GM18502 (cell line): ENCODE measurements around the gene IFT27.
"Not testable (repeated sequence)": the region's sequence is repeated elsewhere in the genome, so short reads cannot be mapped to it uniquely, and the experiment has no call there.

Experiments used
- ATAC-seq: cut with Tn5 transposase; IDR thresholded peaks from one replicate; pipeline ENCODE4 v1.9.1; 2021; ENCODE audit warnings: mild to moderate bottlenecking; ENCODE audit not compliant: unreplicated experiment, poor library complexity

IFT27 gene

DNA sequence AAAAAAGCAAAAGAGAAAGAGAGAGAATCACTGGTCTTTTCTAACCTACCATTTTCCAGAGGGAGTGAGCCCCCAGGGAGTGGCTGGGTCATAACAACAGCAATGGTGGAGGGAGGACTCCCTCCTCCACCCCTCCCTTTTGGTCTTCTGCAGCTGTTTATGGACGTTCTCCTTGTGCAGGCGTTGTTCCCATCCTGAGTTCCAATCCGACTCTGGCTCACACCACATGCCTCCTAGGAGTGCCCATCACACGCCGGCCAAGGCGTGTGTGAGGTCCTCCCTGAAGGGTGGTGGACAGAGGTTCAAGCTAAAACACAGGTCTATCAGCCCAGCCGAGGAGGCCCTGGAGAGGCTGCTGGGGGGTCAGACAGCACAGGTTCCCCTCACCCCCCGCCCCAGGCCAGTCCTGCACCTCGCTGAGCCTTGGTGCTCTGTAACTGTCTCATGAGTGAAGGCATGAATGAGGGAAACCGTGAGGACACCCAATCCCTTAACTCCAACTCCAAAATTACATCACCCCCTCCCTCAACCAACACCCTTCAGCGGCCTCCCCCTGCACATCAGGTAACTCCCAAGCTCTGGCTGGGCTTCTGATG lies 29.4 kb downstream of the IFT27 start:
- ATAC-seq: no peak

GRCh38 chr22:36745301-36745995 lies 30.5 kb downstream of the IFT27 start:
- ATAC-seq: no peak

DNA sequence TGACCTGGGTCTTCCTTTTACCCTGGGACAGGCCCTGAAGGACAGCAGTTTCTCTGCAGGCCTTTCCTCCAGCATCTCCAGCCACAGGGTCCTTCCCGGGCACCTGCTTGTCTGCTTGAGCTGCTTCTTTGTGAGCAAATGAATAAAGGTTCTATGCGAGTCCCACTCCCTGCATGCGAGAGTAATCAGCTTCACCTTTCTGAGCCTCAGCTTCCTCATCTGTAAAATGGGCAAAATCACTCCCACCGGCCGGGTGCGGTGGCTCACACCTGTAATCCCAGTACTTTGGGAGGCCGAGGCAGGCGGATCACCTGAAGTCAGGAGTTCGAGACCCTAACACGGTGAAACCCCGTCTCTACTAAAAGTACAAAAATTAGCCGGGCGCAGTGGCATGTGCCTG lies 31.1 kb downstream of the IFT27 start:
- no peak for ATAC-seq

GRCh38 chr22:36744413-36744765 lies 31.5 kb downstream of the IFT27 start:
- no peak for ATAC-seq

GRCh38 chr22:36743591-36744412 lies 32.1 kb downstream of the IFT27 start:
- ATAC-seq: no peak

DNA sequence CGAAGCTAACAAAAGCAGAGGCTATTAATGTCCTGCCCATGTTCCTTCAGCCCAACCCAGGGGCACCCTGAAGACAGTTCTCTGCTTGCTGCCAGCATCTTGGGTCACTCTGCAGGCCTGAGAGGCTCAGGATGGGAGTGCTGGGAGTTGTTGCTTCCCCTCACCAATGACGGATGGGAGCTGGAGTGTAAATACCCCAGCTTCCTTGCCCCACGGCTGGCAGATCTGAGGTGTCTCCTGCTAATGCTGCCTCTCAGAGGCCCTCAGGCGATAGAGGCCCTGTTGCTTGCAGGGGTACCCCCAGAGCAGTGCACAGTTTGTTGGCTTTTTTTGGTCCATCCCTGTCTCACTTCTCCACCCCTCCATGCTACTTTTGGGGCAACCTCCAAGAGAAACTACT lies 32.9 kb downstream of the IFT27 start:
- no peak for ATAC-seq

- no peak for ATAC-seq
These were observed 34.0 kb downstream of the IFT27 start for GRCh38 chr22:36741968-36742367.

DNA sequence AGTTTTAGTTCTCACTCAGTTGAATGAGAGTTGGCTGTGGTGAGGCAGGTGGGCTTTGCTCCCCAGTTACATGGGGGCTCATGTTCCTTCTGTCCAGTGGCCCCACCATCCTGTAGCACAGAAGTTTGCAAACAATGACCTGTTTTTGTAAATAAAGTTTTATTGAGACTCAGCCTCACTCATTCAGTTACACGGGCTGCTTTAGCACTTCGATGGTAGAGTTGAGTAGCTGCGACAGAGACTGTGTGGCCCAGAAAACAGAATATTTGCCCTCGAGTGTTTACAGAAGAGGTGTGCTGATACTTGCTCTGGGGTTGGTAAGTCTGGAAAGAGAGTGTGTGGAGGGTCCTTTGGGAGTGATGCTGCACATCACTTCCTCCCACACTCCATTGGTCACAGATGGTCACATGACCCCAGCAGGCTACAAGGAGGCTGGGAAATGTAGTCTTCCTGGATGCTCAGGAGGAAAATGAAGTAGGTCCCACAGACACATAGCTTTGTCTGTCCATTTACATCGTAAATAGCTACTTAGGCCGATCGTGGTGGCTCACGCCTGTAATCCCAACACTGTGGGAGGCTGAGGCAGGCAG lies 34.6 kb downstream of the IFT27 start:
- ATAC-seq: no peak

- ATAC-seq: no peak
These were observed 35.2 kb downstream of the IFT27 start for GRCh38 chr22:36740716-36741115.

GRCh38 chr22:36739185-36739584 lies 36.7 kb downstream of the IFT27 start:
- ATAC-seq: no peak

DNA sequence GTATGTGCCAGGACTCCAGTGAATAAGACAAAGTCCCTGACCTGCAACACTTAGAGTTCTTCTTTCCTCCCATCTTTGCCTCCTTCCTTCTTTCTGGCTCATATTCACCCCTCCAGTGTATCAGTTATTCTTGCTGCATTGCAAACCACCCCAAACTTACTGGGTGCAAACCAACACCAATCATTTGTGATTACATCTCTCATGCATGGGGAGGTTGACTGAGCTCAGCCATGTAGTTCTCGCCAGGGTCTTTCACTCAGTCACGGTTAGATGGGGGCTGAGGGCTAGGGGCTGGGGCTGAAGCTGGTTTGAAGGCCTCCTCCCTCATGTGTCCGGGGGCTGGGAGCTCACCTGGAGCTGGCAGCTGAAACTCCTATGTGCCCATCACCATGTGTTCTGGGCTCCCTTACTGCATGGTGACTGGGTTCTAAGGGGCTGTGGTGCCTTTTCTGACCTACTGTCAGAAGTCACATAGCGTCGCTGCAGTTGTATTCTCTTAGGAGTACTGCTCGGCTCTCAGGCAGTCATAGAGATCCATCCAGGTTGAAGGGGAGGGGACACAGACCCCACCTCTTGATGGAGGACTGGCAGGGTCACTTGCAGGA lies 37.4 kb downstream of the IFT27 start:
- no peak for ATAC-seq

DNA sequence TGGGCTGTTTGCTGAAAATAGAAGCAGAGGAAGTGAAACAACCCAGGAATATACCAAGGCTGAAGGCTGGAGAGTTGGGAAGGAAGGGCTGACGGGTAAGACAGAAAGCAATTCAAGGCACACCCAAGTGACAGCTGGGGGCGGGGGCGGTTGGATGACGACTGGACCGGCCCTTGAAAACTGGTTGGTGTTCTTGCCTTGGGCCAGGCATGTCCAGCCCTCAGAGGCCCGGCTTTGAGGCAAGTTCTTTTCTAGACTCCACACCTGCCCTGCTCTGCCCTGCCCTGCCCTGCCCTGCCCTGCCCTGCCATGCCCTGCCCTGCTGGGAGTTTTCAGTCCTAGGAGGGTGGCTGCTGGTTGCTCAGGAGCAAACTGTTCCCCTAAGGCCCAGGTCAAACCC lies 38.1 kb downstream of the IFT27 start:
- no peak for ATAC-seq

GRCh38 chr22:36736701-36737320 lies 39.1 kb downstream of the IFT27 start:
- no peak for ATAC-seq

DNA sequence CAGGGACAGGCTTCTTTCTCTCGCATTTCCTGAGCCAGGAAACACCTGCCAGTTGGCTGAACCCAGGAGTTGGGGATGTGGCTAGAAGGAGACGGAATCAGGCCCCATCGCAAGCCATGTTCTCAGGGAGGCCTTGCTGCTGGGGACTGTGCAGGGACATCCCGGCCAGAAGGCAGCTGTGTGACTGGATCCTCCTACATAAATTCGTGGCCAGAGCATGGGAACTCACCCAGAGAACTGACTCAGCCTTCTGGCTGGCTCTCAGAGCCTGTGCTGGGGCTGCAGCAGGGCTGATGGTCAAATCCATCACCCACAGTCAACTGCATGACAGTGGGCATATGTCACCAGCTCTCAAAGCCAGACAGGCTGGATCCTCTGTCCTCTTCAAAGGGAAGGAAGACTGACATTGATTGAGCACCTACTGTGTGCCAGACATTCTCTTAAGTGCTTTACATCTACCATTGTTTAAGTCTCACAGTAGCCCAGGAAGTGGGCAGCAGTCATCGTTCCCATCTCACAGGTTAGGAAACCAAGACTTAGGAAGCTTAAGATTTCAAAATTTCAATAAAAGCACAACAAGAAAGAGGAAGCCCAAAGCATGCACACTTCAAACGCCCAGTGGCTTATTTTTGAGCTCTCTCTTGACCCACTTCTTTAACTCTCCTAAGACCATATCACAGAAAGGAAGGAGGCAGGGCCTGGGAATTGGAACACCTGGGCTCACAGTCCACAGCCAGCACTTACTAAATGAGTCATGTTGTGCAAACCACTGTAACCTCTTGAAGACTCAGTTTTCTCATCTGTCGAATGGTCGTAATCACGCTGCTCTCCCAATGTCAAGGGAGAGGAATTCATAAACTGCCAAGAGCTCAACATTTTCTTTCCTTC lies 41.5 kb downstream of the IFT27 start:
- ATAC-seq: no peak

DNA sequence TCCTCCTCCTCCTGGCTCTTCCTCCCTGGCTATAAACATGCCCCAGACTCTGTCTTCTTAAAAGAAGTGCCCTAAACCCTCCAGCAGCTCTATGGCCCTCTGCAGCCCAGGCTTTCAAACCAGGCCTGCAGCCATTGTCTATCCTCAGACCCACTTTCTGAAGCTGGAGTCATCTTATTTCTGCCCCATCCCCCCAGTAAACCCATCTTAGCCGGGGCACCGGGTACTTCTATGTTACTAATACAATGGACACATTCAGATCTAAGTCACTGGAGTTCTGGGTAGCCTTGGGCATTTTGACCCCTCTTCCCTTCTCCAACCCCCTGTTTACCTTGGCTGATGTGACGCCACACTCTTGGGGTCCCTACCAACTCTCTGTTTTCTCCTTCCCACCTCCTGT lies 42.6 kb downstream of the IFT27 start:
- no peak for ATAC-seq

GRCh38 chr22:36732609-36733008 lies 43.3 kb downstream of the IFT27 start:
- no peak for ATAC-seq

GRCh38 chr22:36731916-36732315 lies 44.0 kb downstream of the IFT27 start:
- no peak for ATAC-seq

DNA sequence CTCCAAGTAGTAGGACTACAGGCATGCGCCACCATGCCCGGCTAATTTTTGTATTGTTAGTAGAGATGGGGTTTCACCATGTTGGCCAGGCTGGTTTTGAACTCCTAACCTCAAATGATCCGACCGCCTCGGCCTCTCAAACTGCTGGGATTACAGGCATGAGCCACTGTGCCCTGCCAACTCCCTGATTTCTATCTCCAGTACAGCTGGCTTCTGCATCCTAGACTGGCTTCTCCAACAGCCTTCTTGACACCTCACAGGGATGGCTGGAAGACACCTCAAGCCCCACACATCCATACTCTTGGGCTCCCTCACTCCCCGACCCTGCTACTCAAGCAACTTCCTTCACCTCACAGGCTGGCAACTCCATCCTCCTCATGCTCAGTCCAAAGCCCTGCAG lies 44.6 kb downstream of the IFT27 start:
- ATAC-seq: not testable (repeated sequence)

GRCh38 chr22:36730176-36730858 lies 45.6 kb downstream of the IFT27 start:
- no peak for ATAC-seq
